H9 (cell line): ENCODE data around the gene CLEC20A. TPM values are rescaled to one million over a fixed set of nuclear protein-coding genes. Genes with fewer than 3 reads are reported as not detected.

Experiments
- DNase-seq: peaks from one replicate; pipeline ENCODE4 v3.0.0-alpha.2; 2017
- H2AFZ ChIP-seq: one replicate; pipeline ENCODE4 v1.6.1; 2013; ENCODE audit warnings: mild to moderate bottlenecking, low read length, control low read depth, moderate library complexity
- H2AK5ac ChIP-seq: 2 replicates; pipeline ENCODE4 v1.6.1; 2013; ENCODE audit warnings: low read length, control low read depth, mixed read lengths; ENCODE audit not compliant: insufficient read length
- H2BK120ac ChIP-seq: one replicate; pipeline ENCODE4 v1.6.1; 2013; ENCODE audit warnings: low read depth, mild to moderate bottlenecking, low read length, control low read depth, inconsistent platforms; ENCODE audit not compliant: poor library complexity, severe bottlenecking
- H2BK12ac ChIP-seq: 2 replicates; pipeline ENCODE4 v1.6.1; 2013; ENCODE audit warnings: low read length, control low read depth, mixed read lengths, low read depth; ENCODE audit not compliant: insufficient read length
- H2BK15ac ChIP-seq: 2 replicates; pipeline ENCODE4 v1.6.1; 2013; ENCODE audit warnings: low read depth, low read length, control low read depth
- H2BK20ac ChIP-seq: one replicate; pipeline ENCODE4 v1.6.1; 2013; ENCODE audit warnings: low read depth, mild to moderate bottlenecking, low read length, control low read depth, inconsistent platforms; ENCODE audit not compliant: poor library complexity, severe bottlenecking
- H2BK5ac ChIP-seq: 2 replicates; pipeline ENCODE4 v1.6.1; 2013; ENCODE audit warnings: low read length, control low read depth, mixed read lengths; ENCODE audit not compliant: insufficient read length
- H3K14ac ChIP-seq: 2 replicates; pipeline ENCODE4 v1.6.1; 2013; ENCODE audit warnings: low read length, control low read depth; ENCODE audit not compliant: insufficient read depth
- H3K18ac ChIP-seq: 2 replicates; pipeline ENCODE4 v1.6.1; 2013; ENCODE audit warnings: low read depth, mild to moderate bottlenecking, mixed read lengths, low read length, control low read depth; ENCODE audit not compliant: insufficient read length
- H3K23ac ChIP-seq: 2 replicates; pipeline ENCODE4 v1.6.1; 2013; ENCODE audit warnings: low read length, control low read depth, mixed read lengths, low read depth; ENCODE audit not compliant: insufficient read length
- H3K23me2 ChIP-seq: 2 replicates; pipeline ENCODE4 v1.6.1; 2013; ENCODE audit warnings: low read depth, mild to moderate bottlenecking, mixed read lengths, low read length, control low read depth; ENCODE audit not compliant: insufficient read length, poor library complexity, severe bottlenecking
- H3K27ac ChIP-seq: 2 replicates; pipeline ENCODE4 v1.5.1; 2013; ENCODE audit warnings: low read length, control low read depth, mixed read lengths, low read depth; ENCODE audit not compliant: insufficient read length
- H3K27me3 ChIP-seq: 2 replicates; pipeline ENCODE4 v1.6.1; 2013; ENCODE audit warnings: low read length, control low read depth, inconsistent platforms; ENCODE audit not compliant: insufficient read depth
- H3K4ac ChIP-seq: 2 replicates; pipeline ENCODE4 v1.6.1; 2013; ENCODE audit warnings: low read depth, mild to moderate bottlenecking, control low read depth, inconsistent platforms, low read length, moderate library complexity
- H3K4me1 ChIP-seq: 2 replicates; pipeline ENCODE4 v1.6.1; 2013; ENCODE audit warnings: low read length, control low read depth, inconsistent platforms; ENCODE audit not compliant: insufficient read depth
- H3K4me2 ChIP-seq: 2 replicates; pipeline ENCODE4 v1.6.1; 2013; ENCODE audit warnings: low read length, control low read depth, mixed read lengths; ENCODE audit not compliant: insufficient read length, insufficient read depth
- H3K56ac ChIP-seq: 2 replicates; pipeline ENCODE4 v1.6.1; 2013; ENCODE audit warnings: low read depth, mild to moderate bottlenecking, mixed read lengths, low read length, control low read depth; ENCODE audit not compliant: insufficient read length
- H3K79me1 ChIP-seq: 2 replicates; pipeline ENCODE4 v1.6.1; 2013; ENCODE audit warnings: low read depth, mild to moderate bottlenecking, moderate library complexity, low read length, control low read depth, inconsistent platforms; ENCODE audit not compliant: insufficient read depth, poor library complexity, severe bottlenecking
- H3K79me2 ChIP-seq: 2 replicates; pipeline ENCODE4 v1.6.1; 2013; ENCODE audit warnings: low read length, control low read depth, inconsistent platforms; ENCODE audit not compliant: insufficient read depth
- H3K9ac ChIP-seq: 2 replicates; pipeline ENCODE4 v1.6.1; 2013; ENCODE audit warnings: low read length, control low read depth, mixed read lengths; ENCODE audit not compliant: insufficient read length; ENCODE audit errors: extremely low read depth
- H3K9me3 ChIP-seq: one replicate; pipeline ENCODE4 v1.6.1; 2013; ENCODE audit warnings: low read depth, low read length, inconsistent platforms; ENCODE audit not compliant: control insufficient read depth
- H3T11ph ChIP-seq: one replicate; pipeline ENCODE4 v1.6.1; 2013; ENCODE audit warnings: mild to moderate bottlenecking, low read length, control low read depth, inconsistent platforms
- H4K20me1 ChIP-seq: one replicate; pipeline ENCODE4 v1.6.1; 2013; ENCODE audit not compliant: control insufficient read depth, insufficient read length, insufficient read depth
- H4K5ac ChIP-seq: 2 replicates; pipeline ENCODE4 v1.6.1; 2013; ENCODE audit warnings: low read depth, mild to moderate bottlenecking, mixed read lengths, low read length, control low read depth; ENCODE audit not compliant: insufficient read length
- H4K8ac ChIP-seq: replicated peaks from 2 replicates; pipeline ENCODE4 v1.6.1; 2013; ENCODE audit warnings: low read length, control low read depth, mixed read lengths, low read depth; ENCODE audit not compliant: insufficient read length
- H4K91ac ChIP-seq: 2 replicates; pipeline ENCODE4 v1.6.1; 2013; ENCODE audit warnings: low read depth, mild to moderate bottlenecking, moderate library complexity, mixed read lengths, low read length, control low read depth; ENCODE audit not compliant: insufficient read length
- H3K27ac Mint-ChIP-seq, 3 experiments: 2 replicates in 2 of 3; 3 replicates in 1 of 3; pipeline ENCODE4 v1.8.0; 2020 to 2021; ENCODE audit warnings: mixed read lengths in 3 of 3, mild to moderate bottlenecking in 1 of 3, moderate library complexity in 1 of 3
- H3K27me3 Mint-ChIP-seq: 2 replicates; pipeline ENCODE4 v1.8.0; 2021; ENCODE audit warnings: low read depth, mild to moderate bottlenecking, moderate library complexity, mixed read lengths
- H3K36me3 Mint-ChIP-seq, 3 experiments: 2 replicates in 2 of 3; 3 replicates in 1 of 3; pipeline ENCODE4 v1.8.0; 2020 to 2021; ENCODE audit warnings: low read depth in 3 of 3, mixed read lengths in 3 of 3; ENCODE audit not compliant: insufficient read depth in 1 of 3
- H3K4me1 Mint-ChIP-seq, 2 experiments: 2 replicates each; pipeline ENCODE4 v1.8.0; 2020; ENCODE audit warnings: mixed read lengths in 2 of 2
- H3K4me3 Mint-ChIP-seq, 2 experiments: 2 replicates in 1 of 2; 3 replicates in 1 of 2; pipeline ENCODE4 v1.8.0; 2020 to 2021; ENCODE audit warnings: mild to moderate bottlenecking in 2 of 2, mixed read lengths in 2 of 2, moderate library complexity in 1 of 2
- H3K9me3 Mint-ChIP-seq, 2 experiments: 2 replicates in 1 of 2; 3 replicates in 1 of 2; pipeline ENCODE4 v1.8.0; 2020; ENCODE audit warnings: mild to moderate bottlenecking in 2 of 2, mixed read lengths in 2 of 2, moderate library complexity in 1 of 2
- WGBS: extraction: QIAGEN DNeasy Blood & Tissue Kit; methylation state at CpG from one replicate; pipeline ENCODE4 v1.1.7; 2013; ENCODE audit warnings: missing lambda C conversion rate, low lambda C conversion rate, mixed read lengths; ENCODE audit not compliant: insufficient read length; ENCODE audit errors: extremely low coverage; 5-methylcytosine and 5-hydroxymethylcytosine counted together
- total RNA-seq: library from RNA; stranded (reverse); gene quantifications from 2 replicates; pipeline ENCODE4 v1.2.1, GENCODE V29; 2021
- TF ChIP-seq, protein P1 (sequence below): fragments of 200-600 bp; sonication (generic); conservative IDR thresholded peaks from 3 replicates; pipeline ENCODE4 v1.8.0; 2021; ENCODE audit warnings: antibody characterized with exemption, mild to moderate bottlenecking

Gene CLEC20A
- total RNA-seq, 1 experiment from 2014 or later, result not detected

DNA sequence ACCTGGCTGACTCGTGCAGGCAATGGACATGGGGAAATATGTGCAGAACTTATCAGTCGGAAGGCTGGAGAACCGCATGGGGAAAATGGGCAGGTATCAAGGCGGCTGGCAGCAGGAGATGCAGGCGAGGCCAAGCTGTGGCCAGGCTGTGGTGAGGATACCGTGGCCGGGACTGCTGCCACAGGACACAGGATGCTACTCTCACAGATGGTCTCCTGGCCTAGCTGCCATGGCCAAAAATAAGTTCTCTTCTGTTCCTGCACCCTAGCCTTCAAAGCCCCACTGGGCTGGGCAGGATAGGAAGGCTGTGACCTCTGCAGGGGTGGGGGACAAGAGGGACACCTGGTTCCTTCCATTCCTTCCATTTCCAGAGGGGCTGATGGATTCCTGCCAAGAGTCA, 42.5 kb upstream of the CLEC20A start:
- H3K9me3 Mint-ChIP-seq, result no peaks in the 10 kb centered on the region
- no peak overlapping the region for H2AK5ac ChIP-seq
- no peaks in the 10 kb centered on the region for H3K36me3 Mint-ChIP-seq
- H3K27ac ChIP-seq, result no peak overlapping the region
- no peak overlapping the region for H2BK120ac ChIP-seq
- no peaks in the 10 kb centered on the region for H3K9me3 ChIP-seq
- no peak for DNase-seq
- peaks cover 4 to 16% of the 10 kb centered on the region in 2 experiments for H3K4me1 Mint-ChIP-seq
- H3K79me1 ChIP-seq, result no peaks in the 10 kb centered on the region
- H3K18ac ChIP-seq, result no peak overlapping the region
- H2BK5ac ChIP-seq, result no peak overlapping the region
- H3K4ac ChIP-seq, result no peak overlapping the region
- no peak overlapping the region for H3K27ac Mint-ChIP-seq
- no peak overlapping the region for H3T11ph ChIP-seq
- WGBS, result no CpG with 5 or more reads among the region's 7 CpGs
- no peak overlapping the region for H3K56ac ChIP-seq
- peaks cover 10% of the 10 kb centered on the region for H3K23me2 ChIP-seq
- no peak overlapping the region for H3K9ac ChIP-seq
- TF ChIP-seq, protein P1, sequence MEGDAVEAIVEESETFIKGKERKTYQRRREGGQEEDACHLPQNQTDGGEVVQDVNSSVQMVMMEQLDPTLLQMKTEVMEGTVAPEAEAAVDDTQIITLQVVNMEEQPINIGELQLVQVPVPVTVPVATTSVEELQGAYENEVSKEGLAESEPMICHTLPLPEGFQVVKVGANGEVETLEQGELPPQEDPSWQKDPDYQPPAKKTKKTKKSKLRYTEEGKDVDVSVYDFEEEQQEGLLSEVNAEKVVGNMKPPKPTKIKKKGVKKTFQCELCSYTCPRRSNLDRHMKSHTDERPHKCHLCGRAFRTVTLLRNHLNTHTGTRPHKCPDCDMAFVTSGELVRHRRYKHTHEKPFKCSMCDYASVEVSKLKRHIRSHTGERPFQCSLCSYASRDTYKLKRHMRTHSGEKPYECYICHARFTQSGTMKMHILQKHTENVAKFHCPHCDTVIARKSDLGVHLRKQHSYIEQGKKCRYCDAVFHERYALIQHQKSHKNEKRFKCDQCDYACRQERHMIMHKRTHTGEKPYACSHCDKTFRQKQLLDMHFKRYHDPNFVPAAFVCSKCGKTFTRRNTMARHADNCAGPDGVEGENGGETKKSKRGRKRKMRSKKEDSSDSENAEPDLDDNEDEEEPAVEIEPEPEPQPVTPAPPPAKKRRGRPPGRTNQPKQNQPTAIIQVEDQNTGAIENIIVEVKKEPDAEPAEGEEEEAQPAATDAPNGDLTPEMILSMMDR, result no peak
- no peak overlapping the region for H4K91ac ChIP-seq
- no peak overlapping the region for H2BK15ac ChIP-seq
- H2BK12ac ChIP-seq, result no peak overlapping the region
- H3K4me3 Mint-ChIP-seq, result no peak overlapping the region
- no peaks in the 10 kb centered on the region for H3K79me2 ChIP-seq
- no peak overlapping the region for H2AFZ ChIP-seq
- H3K27me3 ChIP-seq, result no peaks in the 10 kb centered on the region
- H3K27me3 Mint-ChIP-seq, result no peaks in the 10 kb centered on the region; the same call in 1 of the 2 replicates
- H4K5ac ChIP-seq, result no peak overlapping the region
- no peaks in the 10 kb centered on the region for H3K4me1 ChIP-seq
- no peak overlapping the region for H3K4me2 ChIP-seq
- no peaks in the 10 kb centered on the region for H4K20me1 ChIP-seq
- no peak overlapping the region for H3K23ac ChIP-seq
- no peak overlapping the region for H2BK20ac ChIP-seq
- no peak overlapping the region; the same call in 1 of the 2 replicates for H3K14ac ChIP-seq
- H4K8ac ChIP-seq, result no peak overlapping the region
